Left colon (tissue), 2 donors: ENCODE data around the gene UGT3A1. TPM values are rescaled to one million over a fixed set of nuclear protein-coding genes. Genes with fewer than 3 reads are reported as not detected.
"Not testable (repeated sequence)": the region's sequence is repeated elsewhere in the genome, so short reads cannot be mapped to it uniquely, and the experiment has no call there.

Source experiments
- ATAC-seq: fragments of 200-7000 bp; cut with Tn5 transposase; one replicate; pipeline ENCODE4 v1.9.1; 2020; ENCODE audit warnings: mild to moderate bottlenecking, moderate library complexity
- DNase-seq, 2 donors: peaks; one replicate each; pipeline ENCODE4 v3.0.0-alpha.2; 2020
- intact Hi-C, 2 donors: fragments of 100-400 bp; cut with DNase I in 1 of 2; cut with micrococcal nuclease in 1 of 2; formaldehyde crosslinking; loops; one replicate each; pipeline versions ENCODE4 v1.11.2 to v1.14.0; 2022; cut with DNase I, micrococcal nuclease
- long read RNA-seq: library from polyadenylated mRNA; unstranded; transcript quantifications from one replicate; pipeline ENCODE4 v2.0.0, GENCODE V29; 2021
- total RNA-seq, 2 donors: library from RNA; stranded (reverse); fragmentation: NEBNext Ultra II Directional; extraction: Animal tissue kit (Norgen Biotek cat#: 25700); gene quantifications; one replicate each; pipeline ENCODE4 v1.2.1, GENCODE V29; 2021
- donor health status: DM: no; HTN: no; CAD: no.
- donor health status: DM: yes; HTN: yes; CAD: no.

UGT3A1 gene
- total RNA-seq: not detected
- long read RNA-seq: 0 reads

GRCh38 chr5:35990941-35991611, at the start of gene UGT3A1:
TSS of gene UGT3A1 (minus strand) at chr5:35991390. CDS start at chr5:35991240, 150 bp downstream.
- no peak for DNase-seq
- no peak for ATAC-seq
- intact Hi-C loops: no loop called here

GRCh38 chr5:36035696-36036095, 44.5 kb upstream of the UGT3A1 start:
- intact Hi-C loops: no loop called here
- DNase-seq (no peak), ATAC-seq (no peak)

- intact Hi-C loops, ATAC-seq, DNase-seq: not testable (repeated sequence)
Measured at GRCh38 chr5:36034536-36035134, 43.4 kb upstream of the UGT3A1 start.

GRCh38 chr5:36033486-36033885, 42.3 kb upstream of the UGT3A1 start:
- intact Hi-C loops: no loop called here
- ATAC-seq: no peak
- no peak for DNase-seq

GRCh38 chr5:36033047-36033446, 41.9 kb upstream of the UGT3A1 start:
- intact Hi-C loops: no loop called here
- ATAC-seq: no peak

GRCh38 chr5:36031223-36031622, 40.0 kb upstream of the UGT3A1 start:
- ATAC-seq: no peak
- no peak for DNase-seq
- intact Hi-C loops: no loop called here

More at GRCh38 chr5:36033047-36033446, 41.9 kb upstream of the UGT3A1 start:
- DNase-seq: no peak

- intact Hi-C loops: no loop called here
- ATAC-seq (no peak), DNase-seq (no peak)
Measured at GRCh38 chr5:36029914-36030313, 38.7 kb upstream of the UGT3A1 start.

- no peak for ATAC-seq
- intact Hi-C loops: no loop called here
Measured at GRCh38 chr5:36028816-36029465, 37.8 kb upstream of the UGT3A1 start.

GRCh38 chr5:36027711-36028110, 36.5 kb upstream of the UGT3A1 start:
- intact Hi-C loops: no loop called here
- DNase-seq: no peak
- ATAC-seq: no peak

More at GRCh38 chr5:36028816-36029465, 37.8 kb upstream of the UGT3A1 start:
- no peak for DNase-seq

- ATAC-seq: no peak
- DNase-seq: no peak
- intact Hi-C loops: no loop called here
Measured at GRCh38 chr5:36026706-36027465, 35.7 kb upstream of the UGT3A1 start.

GRCh38 chr5:36022246-36022645, 31.1 kb upstream of the UGT3A1 start:
- ATAC-seq, intact Hi-C loops, DNase-seq: not testable (repeated sequence)

- DNase-seq, ATAC-seq, intact Hi-C loops: not testable (repeated sequence)
Measured at GRCh38 chr5:36019584-36019983, 28.4 kb upstream of the UGT3A1 start.

GRCh38 chr5:36017622-36018021, 26.4 kb upstream of the UGT3A1 start:
- ATAC-seq (peak; percentile 99), DNase-seq (peak in 1 of 2 donors; percentile 11)
- intact Hi-C loops: no loop called here

GRCh38 chr5:36017004-36017403, 25.8 kb upstream of the UGT3A1 start:
- peak; percentile 66 for ATAC-seq
- DNase-seq: peak in 1 of 2 donors; percentile 18
- intact Hi-C loops: no loop called here

GRCh38 chr5:36013182-36013581, 22.0 kb upstream of the UGT3A1 start:
- no peak for ATAC-seq
- intact Hi-C loops: no loop called here

GRCh38 chr5:36009698-36010097, 18.5 kb upstream of the UGT3A1 start:
- no peak for ATAC-seq
- no peak for DNase-seq
- intact Hi-C loops: no loop called here

More at GRCh38 chr5:36013182-36013581, 22.0 kb upstream of the UGT3A1 start:
- no peak for DNase-seq

- no peak for ATAC-seq
- intact Hi-C loops: no loop called here
Measured at GRCh38 chr5:36007366-36007765, 16.2 kb upstream of the UGT3A1 start.

GRCh38 chr5:36006163-36006562, 15.0 kb upstream of the UGT3A1 start:
- intact Hi-C loops: no loop called here

More at GRCh38 chr5:36007366-36007765, 16.2 kb upstream of the UGT3A1 start:
- DNase-seq: no peak

GRCh38 chr5:36001032-36001431, 9.8 kb upstream of the UGT3A1 start:
- ATAC-seq: no peak
- no peak for DNase-seq
- intact Hi-C loops: no loop called here

More at GRCh38 chr5:36006163-36006562, 15.0 kb upstream of the UGT3A1 start:
- peak; percentile 53 for ATAC-seq
- DNase-seq: no peak
